SHP77 (cell line): ENCODE data around the gene SAMD11.

Experiments used
- DNase-seq, 2 experiments: peaks; one replicate each; lab custom pipeline; 2025; lab: John Stamatoyannopoulos, UW

The SAMD11 gene

DNA sequence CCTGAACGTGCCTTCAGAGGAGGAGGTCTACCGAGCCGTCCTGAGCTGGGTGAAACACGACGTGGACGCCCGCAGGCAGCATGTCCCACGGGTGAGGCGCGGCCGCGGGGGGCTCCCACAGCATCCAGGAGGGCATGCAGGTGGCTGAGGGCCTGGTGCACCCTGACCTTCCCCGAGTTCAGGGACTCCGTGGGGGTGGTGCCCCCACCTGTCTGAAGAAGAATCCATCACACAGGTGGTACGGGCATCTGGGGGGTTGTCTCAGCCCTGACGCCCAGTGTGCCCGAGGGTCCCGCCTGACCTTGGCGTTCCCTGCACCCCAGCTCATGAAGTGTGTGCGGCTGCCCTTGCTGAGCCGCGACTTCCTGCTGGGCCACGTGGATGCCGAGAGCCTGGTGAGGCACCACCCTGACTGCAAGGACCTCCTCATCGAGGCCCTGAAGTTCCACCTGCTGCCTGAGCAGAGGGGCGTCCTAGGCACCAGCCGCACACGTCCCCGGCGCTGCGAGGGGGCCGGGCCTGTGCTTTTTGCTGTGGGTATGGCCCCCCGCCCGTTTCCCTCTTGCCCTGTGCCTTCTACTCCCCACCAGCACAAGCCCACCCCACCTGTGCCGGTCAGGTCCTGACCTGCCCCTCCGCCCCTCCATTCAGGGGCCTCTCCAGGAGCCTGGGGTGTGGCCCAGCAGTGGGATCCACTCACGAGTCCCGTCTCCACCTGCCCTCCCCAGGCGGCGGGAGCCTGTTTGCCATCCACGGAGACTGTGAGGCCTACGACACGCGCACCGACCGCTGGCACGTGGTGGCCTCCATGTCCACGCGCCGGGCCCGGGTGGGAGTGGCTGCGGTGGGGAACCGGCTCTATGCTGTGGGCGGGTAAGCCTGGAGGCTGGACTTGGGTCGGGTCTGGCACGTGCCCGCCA is 38.9 kb downstream of the SAMD11 start:
- no peak for DNase-seq

DNA sequence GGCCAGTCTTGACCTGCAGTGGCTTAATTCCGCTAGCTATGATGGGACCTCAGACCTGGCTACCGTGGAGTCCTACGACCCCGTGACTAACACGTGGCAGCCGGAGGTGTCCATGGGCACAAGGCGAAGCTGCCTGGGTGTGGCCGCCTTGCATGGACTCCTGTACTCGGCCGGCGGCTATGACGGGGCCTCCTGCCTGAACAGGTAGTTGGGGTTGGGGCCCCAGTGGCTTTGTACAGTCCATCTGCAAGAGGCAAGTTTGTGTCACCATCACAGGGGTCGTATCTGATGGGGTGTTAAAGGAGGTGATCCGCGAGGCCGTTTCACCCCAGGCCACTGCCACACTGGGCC is 39.6 kb downstream of the SAMD11 start:
- no peak for DNase-seq

- no peak for DNase-seq
These were observed 40.2 kb downstream of the SAMD11 start for GRCh38 chr1:963746-964525.

DNA sequence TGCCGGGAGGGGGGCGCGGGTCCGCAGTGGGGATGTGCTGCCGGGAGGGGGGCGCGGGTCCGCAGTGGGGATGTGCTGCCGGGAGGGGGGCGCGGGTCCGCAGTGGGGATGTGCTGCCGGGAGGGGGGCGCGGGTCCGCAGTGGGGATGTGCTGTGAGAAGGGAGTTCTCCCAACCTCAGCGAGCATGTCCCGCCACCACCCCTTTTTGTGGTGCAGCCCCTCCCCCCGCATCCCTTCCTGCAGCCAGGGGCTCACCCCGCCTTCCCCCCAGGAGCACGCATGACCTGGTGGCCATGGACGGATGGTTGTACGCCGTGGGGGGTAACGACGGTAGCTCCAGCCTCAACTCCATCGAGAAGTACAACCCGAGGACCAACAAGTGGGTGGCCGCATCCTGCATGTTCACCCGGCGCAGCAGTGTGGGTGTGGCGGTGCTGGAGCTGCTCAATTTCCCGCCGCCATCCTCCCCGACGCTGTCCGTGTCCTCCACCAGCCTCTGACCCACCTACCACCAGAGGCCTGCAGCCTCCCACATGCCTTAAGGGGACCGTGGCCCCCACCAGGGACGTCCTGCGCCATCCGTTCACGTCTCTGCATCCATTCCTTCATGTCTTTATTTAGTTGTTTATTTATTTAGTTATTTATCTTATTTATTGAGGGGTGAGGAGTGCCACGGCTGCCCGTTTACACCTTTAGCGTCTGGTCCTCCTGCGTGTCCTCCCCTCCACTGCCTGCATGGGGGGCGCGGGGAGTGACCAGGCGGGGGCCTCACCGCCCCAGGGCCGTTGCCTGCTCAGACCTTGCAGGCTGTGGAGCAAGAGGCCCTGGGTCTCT is 41.2 kb downstream of the SAMD11 start:
- DNase-seq = no peak

DNA sequence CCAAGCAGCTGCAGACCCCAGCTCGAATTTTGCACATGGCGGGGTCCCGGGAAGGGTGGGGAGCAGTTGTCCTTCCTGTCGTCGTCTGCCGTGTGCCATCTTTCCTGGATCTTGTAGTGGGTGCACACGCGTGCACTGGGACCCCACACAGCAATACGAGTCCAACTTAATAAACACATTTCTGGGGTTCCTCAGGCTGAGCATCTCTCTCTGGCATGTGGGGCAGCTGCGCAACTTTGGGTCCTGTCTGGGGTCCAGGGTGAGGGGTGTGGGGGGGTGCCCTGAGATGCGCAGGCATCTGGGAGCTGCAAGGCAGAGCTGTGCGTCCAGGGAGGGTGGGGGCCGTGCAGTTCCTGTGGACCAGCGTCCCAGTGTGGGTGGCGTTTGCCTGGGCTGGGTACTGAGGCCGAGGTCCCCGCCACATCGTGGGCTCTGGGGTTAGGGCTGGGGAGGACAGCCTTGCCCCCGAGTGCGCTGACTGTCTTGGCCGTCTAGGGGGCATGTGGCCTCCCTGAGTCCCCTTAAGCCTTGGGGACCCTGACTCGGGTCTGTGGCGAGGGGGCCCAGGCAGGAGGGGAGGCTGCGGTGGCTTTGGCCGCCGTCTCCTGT is 41.9 kb downstream of the SAMD11 start:
- DNase-seq = no peak

DNA sequence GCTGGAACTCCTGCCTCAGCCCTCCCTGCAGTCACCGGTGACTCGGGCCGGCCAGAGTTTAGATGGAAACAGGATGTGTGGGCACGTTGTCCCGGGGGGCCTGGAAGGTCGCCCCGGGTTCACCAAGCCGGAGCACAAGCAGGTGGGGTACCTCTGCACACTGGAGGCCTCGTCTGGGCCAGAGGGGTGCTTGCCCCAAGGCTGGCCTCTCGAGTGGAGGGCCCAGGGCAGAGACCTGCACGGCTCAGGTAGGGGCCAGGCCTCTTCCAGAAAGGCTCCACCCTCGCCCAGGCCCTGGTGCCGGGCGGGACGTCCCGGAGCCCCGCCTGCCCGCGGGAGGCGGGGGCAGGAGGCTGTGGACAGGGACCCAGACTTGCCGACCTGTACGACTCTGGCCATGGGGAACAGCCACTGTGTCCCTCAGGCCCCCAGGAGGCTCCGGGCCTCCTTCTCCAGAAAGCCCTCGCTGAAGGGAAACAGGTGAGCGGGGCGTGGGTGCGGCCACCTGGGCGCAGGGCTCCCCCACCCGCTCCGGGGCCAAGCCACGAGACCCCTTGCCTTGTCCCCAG is 42.5 kb downstream of the SAMD11 start, which contains the start of gene PLEKHN1:
Gene PLEKHN1 (plus strand): TSS at position 348 of the 569 bp plus-strand sequence. CDS start 50 bp downstream, at position 398.
- no peak for DNase-seq

DNA sequence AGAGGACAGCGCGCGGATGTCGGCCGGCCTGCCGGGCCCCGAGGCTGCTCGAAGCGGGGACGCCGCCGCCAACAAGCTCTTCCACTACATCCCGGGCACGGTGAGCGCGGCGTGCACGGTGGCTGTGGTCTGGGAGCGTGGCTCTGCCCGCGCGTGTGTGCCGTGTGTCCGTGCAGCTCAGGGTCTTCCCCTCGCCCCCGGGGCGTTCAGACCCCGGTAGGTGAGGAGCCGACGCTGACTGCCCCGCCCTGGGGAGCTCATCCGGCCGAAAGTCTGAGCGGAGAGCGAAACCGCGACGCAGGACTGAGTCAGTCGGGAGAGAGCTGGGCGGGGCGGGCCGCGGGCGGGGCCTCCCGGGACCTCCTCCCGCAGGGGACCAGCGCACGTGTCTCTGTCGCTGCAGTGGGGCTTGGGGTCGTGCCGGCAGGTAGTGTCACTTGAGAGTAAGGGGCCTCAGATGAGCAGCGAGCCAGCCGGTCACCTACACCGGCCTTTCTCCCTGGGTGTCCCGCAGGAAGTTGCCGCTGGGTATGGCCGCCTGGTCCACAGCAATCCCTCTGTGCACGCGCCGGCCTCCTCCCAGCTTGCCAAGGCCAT is 43.1 kb downstream of the SAMD11 start:
- DNase-seq = no peak

GRCh38 chr1:967466-968343 is 44.0 kb downstream of the SAMD11 start:
- no peak for DNase-seq

- no peak for DNase-seq
These were observed 45.6 kb downstream of the SAMD11 start for GRCh38 chr1:969260-969855.

GRCh38 chr1:970242-970972 is 46.7 kb downstream of the SAMD11 start:
- DNase-seq = no peak

DNA sequence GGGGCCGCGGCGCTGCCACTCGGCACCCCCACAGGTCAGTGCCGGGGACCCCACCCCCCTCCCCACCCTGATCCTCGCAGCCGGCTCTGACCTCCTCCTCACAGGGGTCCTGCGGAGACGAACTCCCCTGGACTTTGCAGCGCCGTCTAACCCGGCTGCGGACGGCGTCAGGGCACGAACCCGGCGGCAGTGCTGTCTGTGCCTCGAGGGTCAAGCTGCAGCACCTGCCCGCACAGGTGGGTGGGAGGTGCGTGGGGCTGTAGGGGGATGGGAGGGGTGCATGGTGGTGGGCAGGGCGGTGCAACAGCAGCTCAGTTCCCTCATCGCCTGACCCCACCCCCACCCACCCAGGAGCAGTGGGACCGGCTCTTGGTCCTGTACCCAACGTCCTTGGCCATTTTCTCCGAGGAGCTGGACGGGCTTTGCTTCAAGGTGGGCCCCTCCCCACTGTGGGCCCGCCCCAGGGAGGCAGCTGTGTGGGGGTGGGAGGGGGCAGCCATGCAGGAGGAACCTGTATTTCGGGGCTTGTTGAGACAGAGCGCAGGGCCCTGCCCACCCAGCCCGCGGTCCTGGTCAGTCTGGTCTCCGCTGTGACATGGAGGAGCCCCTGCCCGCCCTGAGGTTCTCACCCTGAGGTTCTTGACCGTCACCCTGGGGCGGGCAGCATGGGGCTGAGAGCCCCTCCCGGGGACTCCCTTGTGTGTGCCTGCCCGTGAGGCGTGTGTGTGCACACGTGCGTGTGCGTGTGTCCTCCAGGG is 47.4 kb downstream of the SAMD11 start:
- DNase-seq = no peak

DNA sequence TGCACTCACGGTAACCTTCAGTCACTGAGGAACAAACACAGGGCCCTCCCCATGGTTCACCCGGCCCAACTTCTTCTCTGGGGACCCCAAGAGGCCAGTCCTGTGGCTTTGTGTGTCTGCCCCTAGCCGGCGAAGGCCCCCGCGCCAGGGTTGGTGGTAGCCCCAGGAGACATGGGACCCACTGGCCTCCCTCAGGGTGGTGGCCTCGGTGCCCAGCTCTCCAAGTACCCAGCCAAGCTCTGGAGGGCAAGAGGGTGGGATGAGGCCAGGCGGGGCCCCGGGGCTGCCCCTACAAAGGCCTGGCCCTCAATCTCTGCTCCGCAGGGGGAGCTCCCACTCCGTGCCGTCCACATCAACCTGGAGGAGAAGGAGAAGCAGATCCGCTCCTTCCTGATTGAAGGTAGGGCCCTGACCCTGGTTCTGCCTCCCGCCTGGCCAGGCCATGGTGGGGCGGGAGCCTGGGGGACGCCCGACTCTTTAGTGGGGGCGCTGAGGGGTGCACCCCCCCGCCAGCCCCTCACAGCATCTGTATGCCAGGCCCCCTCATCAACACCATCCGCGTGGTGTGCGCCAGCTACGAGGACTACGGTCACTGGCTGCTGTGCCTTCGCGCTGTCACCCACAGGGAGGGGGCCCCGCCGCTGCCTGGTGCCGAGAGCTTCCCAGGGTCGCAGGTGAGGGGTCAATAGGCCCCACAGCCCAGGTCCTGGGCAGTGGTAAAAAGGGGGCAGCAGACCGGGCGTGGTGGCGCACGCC is 48.2 kb downstream of the SAMD11 start:
- no peak for DNase-seq

DNA sequence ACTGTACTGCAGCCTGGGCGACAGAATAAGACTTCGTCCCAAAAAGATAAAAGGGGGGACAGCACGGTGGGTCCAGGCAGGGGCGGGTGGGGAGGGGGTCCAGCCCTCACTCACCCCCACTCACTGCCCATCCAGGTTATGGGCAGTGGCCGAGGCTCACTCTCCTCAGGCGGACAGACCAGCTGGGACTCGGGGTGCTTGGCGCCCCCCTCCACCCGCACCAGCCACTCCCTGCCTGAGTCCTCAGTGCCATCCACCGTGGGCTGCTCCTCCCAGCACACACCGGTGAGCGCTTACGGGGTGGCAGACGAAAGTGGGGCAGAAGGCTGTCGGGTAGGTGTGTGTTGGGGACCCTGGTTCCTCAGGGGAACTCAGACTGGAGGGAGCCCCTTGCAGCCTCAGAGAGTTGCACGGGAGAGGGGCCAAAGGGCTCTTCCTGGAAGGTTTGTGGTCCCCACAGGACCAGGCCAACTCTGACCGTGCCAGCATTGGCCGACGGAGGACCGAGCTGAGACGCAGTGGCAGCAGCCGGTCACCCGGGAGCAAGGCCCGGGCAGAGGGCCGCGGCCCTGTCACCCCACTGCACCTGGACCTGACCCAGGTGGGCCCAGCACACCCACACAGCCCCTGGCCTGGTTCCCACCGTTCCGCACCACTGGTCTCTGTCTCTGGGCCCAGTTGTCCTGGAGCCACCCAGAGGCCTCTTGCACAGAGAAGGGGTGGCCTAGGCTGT is 49.2 kb downstream of the SAMD11 start:
- no peak for DNase-seq

GRCh38 chr1:973459-974292 is 50.0 kb downstream of the SAMD11 start:
- DNase-seq = no peak

- DNase-seq = no peak
These were observed 50.5 kb downstream of the SAMD11 start for GRCh38 chr1:974293-974640.
